Fibroblast of skin of back (primary cell): ENCODE data around the gene FAM117A.
"Not testable (repeated sequence)": the region's sequence is repeated elsewhere in the genome, so short reads cannot be mapped to it uniquely, and the experiment has no call there.

Source experiments
- DNase-seq: peaks from one replicate; pipeline ENCODE4 v3.0.0-alpha.2; 2013

FAM117A gene

DNA sequence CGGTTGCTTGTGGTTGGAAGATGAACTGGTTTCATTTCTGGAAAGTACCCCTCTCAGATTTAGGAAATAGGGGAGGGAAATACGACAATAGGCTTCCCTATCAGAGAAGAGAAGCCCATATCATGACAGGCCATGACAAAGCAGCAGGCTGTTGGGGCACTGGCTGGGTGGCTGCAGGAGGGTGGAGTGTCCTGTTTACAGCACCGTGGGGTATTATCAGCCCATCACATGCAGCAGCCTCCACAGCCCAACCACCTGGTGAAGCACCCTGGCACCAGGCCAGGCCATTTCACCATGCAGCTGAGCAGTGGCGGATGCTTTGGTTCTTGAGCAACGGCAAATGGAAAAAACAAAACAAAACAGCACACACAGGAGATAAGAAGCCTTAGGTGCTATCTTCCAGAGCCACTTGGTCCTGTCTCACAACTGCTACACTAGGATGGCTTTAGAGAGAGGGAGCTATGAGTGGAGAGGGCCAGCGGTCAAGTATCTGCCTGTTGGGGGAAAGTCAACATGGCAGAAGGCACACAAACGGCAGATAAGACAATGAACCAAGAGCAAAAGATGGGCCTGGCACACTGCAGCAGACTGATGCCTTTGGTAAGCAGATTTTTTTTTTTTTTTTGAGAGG lies 24.2 kb downstream of the FAM117A start:
- no peak for DNase-seq

DNA sequence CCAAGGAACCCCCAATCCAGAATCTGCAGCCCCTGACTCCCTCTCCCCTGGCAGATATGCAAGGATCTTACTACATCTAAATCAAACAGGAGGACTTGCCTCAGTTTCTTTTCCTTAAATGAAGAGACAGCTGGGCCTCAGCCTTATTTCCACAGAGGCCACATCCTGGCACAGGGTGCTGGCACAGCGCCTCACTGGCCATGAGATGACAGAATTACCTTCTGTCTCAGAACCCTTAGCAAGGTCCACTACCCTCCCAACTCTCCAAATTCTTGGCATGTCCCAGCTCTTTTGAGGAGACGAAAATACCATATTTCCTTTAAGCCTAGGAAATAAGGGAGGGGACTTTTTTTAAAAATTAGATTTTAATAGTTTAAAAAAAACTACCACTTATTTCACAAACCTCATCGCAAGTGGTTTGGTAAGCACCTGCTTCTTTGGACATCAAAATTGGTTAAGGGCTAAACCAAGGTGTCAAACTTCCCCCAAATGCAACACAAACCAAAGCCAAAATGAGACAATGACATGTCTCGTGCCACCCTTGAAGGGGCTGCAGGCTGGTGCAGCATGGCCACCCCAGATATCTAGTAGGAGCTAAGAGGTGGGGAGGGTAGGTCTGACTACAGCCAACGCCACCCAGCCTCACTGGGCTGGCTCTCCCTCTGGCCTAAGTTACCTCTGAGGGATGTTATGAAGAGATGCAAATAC lies 25.3 kb downstream of the FAM117A start:
- no peak for DNase-seq

DNA sequence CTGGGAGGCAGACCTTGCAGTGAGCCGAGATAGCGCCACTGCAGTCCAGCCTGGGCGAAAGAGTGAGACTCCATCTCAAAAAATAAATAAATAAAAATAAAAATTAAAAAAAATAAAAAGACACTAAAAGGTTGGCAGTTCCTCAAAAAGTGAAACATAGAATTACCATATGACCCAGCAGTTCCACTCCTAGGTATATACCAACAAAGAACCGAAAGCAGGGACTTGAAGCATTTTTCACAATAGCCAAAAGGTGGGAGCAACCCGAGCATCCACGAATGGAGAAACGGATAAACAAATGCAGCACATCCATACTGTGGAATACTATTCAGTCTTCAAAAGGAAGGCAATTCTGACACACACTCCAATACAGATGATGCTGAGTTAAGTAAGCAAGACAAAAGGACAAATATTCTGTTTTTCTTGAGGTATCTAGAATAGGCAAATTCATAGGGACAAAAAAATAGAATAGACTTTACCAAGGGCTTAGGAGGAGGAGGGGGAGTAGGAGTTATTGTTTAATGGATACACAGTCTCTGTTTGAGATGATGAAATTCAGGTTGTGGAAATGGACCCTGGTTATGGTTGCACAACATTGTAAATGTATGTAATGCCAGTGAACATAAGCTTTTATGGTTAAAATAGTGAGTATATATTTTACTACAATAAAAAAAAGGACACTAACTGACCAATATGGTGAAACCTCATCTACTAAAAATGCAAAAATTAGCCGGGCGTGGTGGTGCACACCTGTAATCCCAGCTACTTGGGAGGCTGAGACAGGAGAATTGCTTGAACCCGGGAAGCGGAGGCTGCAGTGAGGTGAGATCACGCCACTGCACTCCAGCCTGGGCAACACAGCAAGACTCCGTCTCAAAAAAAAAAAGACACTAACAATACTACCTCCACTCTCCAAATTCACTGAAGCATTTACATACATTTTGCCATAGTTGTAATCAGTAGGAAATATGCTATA lies 29.1 kb downstream of the FAM117A start:
- no peak for DNase-seq

DNA sequence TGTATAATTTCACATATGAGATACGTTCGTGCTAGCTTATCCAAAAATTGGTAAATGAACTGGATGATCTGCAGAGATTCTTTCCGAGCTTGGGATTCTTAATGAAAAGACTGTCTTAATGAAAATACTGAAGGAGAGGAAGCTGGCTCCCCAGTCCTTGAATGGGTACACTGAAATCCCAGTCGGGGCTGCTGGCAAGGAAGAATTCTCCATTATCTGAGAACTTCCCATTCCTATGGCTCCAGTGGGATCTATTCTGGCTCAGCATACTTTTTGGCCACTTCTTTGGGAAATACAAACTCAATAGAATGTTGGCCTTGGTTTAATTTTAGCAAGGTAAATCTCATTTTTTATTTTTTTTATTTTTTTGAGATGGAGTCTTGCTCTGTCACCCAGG lies 32.5 kb downstream of the FAM117A start:
- DNase-seq = no peak

DNA sequence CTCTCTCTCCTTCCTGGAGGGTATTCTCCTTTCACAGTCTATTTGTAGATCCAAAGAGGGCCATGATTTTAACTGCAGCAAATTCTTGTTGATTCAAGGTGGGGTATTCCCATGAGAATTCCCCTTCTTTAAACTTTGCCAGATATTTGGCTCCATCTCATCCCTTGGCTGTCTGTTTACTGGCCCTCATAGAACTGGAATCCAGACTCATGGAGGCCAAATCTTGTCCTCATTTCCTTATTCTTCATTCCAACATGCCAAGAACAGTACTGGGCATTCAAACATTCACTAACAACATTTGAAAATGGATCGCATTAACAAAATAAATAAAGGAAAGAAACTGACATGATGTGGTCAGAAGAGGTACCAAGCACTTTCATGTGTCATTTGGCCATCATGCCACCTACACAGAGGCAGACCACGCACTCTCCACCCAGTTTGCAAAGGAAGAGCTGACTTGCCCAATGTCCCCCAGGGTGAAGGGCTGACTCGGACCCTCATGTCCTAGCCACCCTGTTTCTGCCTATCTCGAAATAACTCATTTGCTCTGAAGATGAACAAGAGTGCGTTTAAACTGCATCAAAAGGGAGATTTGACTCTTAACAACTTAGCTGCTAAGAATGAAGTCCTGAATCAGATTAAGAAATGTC lies 33.0 kb downstream of the FAM117A start:
- no peak for DNase-seq

GRCh38 chr17:49730078-49730784 lies 33.7 kb downstream of the FAM117A start:
- DNase-seq = no peak

GRCh38 chr17:49729069-49729468 lies 34.9 kb downstream of the FAM117A start:
- DNase-seq = no peak

- DNase-seq = no peak
These were observed 35.5 kb downstream of the FAM117A start for GRCh38 chr17:49728425-49728824.

- no peak for DNase-seq
These were observed 36.6 kb downstream of the FAM117A start for GRCh38 chr17:49727380-49727779.

DNA sequence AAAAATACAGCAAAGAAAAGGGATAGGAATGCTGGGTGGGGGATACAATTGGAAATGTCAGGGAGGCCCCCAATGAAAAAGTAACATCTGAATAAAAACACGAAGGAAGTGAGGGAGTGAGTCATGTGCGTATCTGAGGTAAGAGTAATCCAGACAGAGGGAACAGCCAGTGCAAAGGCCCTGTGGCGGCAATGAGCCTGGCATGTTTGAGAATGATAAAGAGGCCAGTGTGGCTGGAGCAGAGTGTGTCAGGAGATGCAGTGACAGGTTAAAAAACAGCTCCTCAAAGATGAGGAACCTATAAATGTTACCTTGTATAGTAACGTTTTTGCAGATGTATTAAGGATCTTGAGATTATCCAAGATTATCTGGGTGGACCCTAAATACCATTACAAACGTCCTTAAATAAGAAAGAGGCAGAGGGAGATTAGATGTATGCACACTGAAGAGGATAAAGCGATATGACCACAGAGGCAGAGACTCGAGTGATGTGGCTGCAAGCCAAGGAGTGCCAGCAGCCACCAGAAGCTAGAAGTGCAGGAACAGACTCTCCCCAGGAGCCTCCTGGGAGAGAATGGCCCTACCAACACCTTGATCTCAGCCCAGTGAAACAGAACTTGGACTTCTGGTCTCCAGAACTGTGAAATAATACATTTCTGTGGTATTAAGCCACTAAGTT lies 38.3 kb downstream of the FAM117A start:
- no peak for DNase-seq

- not testable (repeated sequence) for DNase-seq
These were observed 39.4 kb downstream of the FAM117A start for GRCh38 chr17:49724552-49724951.

- no peak for DNase-seq
These were observed 40.5 kb downstream of the FAM117A start for GRCh38 chr17:49723423-49723822.

GRCh38 chr17:49722066-49722465 lies 41.9 kb downstream of the FAM117A start:
- DNase-seq = no peak

DNA sequence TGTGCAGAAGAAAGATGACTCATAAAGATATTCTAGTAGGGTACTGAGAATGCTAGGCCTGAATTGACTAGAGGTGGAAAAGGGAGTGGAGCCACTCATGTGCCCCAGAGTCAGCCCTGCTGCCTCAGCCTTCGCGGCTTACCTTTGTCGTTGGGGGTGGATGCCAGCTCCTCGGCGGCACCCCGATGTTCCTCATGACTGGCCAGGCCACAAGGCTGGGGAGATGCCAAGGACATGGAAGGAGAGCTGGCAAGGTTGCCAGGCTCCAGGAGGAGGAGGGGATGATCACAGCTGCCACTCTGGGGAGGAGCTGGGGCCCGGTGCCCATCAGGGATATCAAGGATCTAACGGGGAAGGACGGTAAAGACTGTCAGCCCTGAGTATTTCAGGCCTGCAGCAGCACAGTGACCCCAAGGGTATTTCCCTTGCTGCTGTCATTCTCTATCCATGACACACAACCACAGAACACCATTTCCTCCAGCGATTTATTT lies 46.5 kb downstream of the FAM117A start:
- no peak for DNase-seq

- no peak for DNase-seq
These were observed 47.1 kb downstream of the FAM117A start for GRCh38 chr17:49716668-49717364.

GRCh38 chr17:49715717-49716279 lies 48.1 kb downstream of the FAM117A start:
- DNase-seq = no peak

DNA sequence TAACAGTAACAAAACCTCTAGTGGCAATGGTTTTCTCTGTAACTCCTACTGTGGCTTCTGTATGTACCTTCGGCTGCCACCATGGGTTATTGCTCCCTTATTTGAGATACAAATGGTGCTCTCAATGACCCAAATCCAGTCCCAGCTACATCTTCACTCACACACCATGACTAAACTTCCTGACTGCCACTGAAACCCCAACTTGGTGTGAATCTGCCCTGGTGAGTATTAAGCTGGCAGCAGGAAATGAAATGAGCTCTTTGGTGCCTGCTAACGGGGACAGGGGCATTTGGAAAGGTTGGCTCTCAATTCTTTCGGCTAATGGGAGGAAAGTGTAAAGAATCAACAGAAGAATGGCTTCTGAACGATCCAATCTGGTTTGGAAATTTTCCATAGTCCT lies 48.7 kb downstream of the FAM117A start:
- no peak for DNase-seq

- no peak for DNase-seq
These were observed 55.3 kb downstream of the FAM117A start for GRCh38 chr17:49708515-49709183.

DNA sequence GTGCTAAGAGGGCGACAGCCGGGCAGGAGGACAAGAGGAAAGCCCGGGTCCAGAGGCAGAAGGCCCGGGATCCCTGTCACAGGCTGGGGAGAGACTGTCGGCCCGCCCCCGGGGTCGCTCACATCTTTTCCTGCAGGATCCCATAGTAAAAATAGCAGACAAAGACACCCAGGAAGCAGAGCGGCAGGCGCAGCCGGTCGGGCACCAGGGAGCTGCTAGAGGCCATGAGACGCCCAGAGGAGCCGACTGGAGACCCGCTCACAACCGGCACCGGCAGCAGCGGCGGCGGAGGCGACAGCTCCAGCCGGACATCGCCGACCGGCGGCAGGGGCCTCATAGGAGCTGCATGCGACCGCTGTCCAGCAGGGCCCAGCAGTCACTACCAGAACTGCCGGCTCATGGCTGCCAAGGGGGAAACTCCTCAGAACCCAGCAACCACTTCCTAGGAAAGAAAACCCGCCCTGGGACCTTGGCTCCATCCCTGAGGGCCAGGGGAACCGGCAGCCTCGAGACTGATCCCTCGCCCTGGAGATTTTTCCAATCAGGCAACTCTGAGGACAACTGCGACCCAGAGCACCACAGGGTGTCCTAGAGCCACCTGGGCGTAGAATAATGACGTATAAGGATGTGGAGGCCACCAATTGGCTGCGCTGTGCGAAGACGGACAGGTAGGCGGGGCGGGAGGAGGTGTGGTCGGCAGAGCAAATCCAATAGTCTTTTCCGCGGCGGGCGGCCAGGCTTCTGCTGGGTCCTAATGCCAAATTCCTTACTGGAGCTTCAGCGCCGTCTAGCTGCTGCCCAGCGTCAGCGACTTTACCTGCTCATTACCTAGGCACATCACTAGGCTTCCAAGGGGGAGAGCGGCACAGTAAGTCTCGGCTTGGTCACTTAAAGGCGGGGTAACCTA lies 56.1 kb downstream of the FAM117A start, which contains the start of gene SLC35B1:
TSS of gene SLC35B1 (minus strand) at position 357 of the 907 bp plus-strand sequence. CDS start at position 226, 131 bp downstream.
- peak; percentile 99 for DNase-seq
